Endodermal cell (in vitro differentiated cells): ENCODE results near the gene MLXIP. TPM values are rescaled to one million over a fixed set of nuclear protein-coding genes. Genes with fewer than 3 reads are reported as not detected.

Experiments
- DNase-seq: peaks from one replicate; pipeline ENCODE4 v3.0.0-alpha.2; 2017
- H3K27ac ChIP-seq: 2 replicates; pipeline ENCODE4 v1.5.1; 2013; ENCODE audit warnings: mild to moderate bottlenecking, low read depth, low read length, moderate library complexity
- H3K27me3 ChIP-seq: 2 replicates; pipeline ENCODE4 v1.6.1; 2013; ENCODE audit warnings: mild to moderate bottlenecking, low read length, moderate library complexity; ENCODE audit not compliant: insufficient read depth, control insufficient read depth, poor library complexity, severe bottlenecking
- H3K36me3 ChIP-seq: 2 replicates; pipeline ENCODE4 v1.7.0; 2013; ENCODE audit warnings: mild to moderate bottlenecking, low read length, moderate library complexity; ENCODE audit not compliant: control insufficient read depth, insufficient read depth
- H3K4me1 ChIP-seq: one replicate; pipeline ENCODE4 v1.7.0; 2013; ENCODE audit warnings: low read length; ENCODE audit not compliant: control insufficient read depth, insufficient read depth
- H3K4me3 ChIP-seq: 2 replicates; pipeline ENCODE4 v1.5.1; 2013; ENCODE audit warnings: mild to moderate bottlenecking, low read length, moderate library complexity
- H3K9ac ChIP-seq: 2 replicates; pipeline ENCODE4 v1.6.1; 2013; ENCODE audit warnings: mild to moderate bottlenecking, low read length, moderate library complexity; ENCODE audit not compliant: poor library complexity, severe bottlenecking; ENCODE audit errors: extremely low read depth
- H3K9me3 ChIP-seq: 2 replicates; pipeline ENCODE4 v1.6.1; 2013; ENCODE audit warnings: mild to moderate bottlenecking, low read length, moderate library complexity; ENCODE audit not compliant: control insufficient read depth
- H3K27ac Mint-ChIP-seq: 2 replicates; pipeline ENCODE4 v1.8.0; 2020; ENCODE audit warnings: mixed read lengths
- H3K27me3 Mint-ChIP-seq: 2 replicates; pipeline ENCODE4 v1.8.0; 2021; ENCODE audit warnings: mild to moderate bottlenecking, mixed read lengths; ENCODE audit not compliant: insufficient read depth
- H3K36me3 Mint-ChIP-seq: 2 replicates; pipeline ENCODE4 v1.8.0; 2020; ENCODE audit warnings: low read depth, mixed read lengths
- H3K4me1 Mint-ChIP-seq: 2 replicates; pipeline ENCODE4 v1.8.0; 2020; ENCODE audit warnings: mixed read lengths
- H3K4me3 Mint-ChIP-seq: 2 replicates; pipeline ENCODE4 v1.8.0; 2020; ENCODE audit warnings: mild to moderate bottlenecking, moderate library complexity, mixed read lengths
- H3K9me3 Mint-ChIP-seq: 2 replicates; pipeline ENCODE4 v1.8.0; 2020; ENCODE audit warnings: mild to moderate bottlenecking, mixed read lengths
- WGBS, 2 experiments: methylation state at CpG; one replicate each; pipeline versions ENCODE4 v1.1.5 to v1.1.7; 2013; ENCODE audit warnings: missing lambda C conversion rate in 2 of 2, mixed read lengths in 1 of 2; ENCODE audit not compliant: insufficient coverage in 1 of 2, insufficient read length in 1 of 2; 5-methylcytosine and 5-hydroxymethylcytosine counted together
- total RNA-seq, 2 donors: library from RNA; stranded (reverse); fragmentation: NEBNext Ultra II Directional in 1 of 2; extraction: Animal tissue kit (Norgen Biotek cat#: 25700) in 1 of 2; gene quantifications; 2 replicates in 1 of 2; 3 replicates in 1 of 2; pipeline ENCODE4 v1.2.1, GENCODE V29; 2021
- TF ChIP-seq, protein P1 (sequence below): fragments of 200-600 bp; sonication (generic); conservative IDR thresholded peaks from 2 replicates; pipeline ENCODE4 v1.5.0; 2021; ENCODE audit warnings: antibody characterized with exemption, mild to moderate bottlenecking

The MLXIP gene
- total RNA-seq, 2 donors from 2014 or later = 27.4 to 32.2 TPM

DNA sequence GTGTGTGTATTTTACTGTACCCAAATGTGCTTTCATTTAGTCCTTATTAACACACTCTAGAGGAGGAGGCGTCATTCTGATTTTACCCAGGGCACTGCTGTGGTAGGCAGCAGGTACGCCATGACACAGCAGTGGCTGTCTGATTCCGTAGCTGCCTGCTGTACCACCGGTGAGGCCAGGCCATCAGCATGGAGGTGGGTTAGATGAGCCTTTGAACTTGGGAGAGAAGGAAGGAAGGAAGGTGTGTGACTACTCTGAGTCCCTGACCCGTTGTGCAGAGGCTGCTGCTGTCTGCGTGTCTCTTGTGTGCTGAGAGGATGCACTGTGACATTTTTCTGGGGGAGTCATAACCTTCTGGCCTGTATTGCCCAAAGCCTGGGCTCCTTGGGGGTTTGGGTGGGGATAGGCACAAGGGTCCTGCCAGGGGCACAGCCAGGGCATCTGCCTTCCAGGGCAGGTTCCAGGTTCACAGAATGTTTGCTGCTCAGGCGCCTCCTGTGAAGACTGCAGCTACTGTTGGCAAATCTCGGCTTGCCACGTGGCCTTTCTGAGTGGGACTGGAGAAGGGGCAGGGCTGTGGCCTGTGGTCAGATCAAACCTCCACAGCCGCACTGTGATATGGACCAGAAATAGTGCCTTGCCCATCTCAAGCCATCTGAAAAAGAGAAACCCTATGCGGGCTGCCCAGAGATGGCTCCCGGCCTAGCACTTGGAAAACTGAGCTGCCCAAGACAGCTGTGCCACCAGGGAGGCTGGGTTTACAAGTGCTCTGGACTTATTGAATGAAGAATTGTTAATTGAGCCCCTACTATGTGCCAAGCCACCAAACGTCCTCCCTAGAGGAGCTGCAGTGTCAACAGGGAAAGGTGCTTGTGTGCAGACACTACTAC is 47.1 kb downstream of the MLXIP start:
- Mint-ChIP-seq H3K27me3 (no peaks in the 10 kb centered on the region), H3K4me3 (no peak overlapping the region), H3K9me3 (no peaks in the 10 kb centered on the region), H3K36me3 (peaks cover 12% of the 10 kb centered on the region), H3K4me1 (peaks cover 6% of the 10 kb centered on the region), H3K27ac (peak overlapping the region; percentile 63)
- Histone ChIP-seq H3K4me1 (no peaks in the 10 kb centered on the region), H3K36me3 (peaks cover 5% of the 10 kb centered on the region), H3K27ac (no peak overlapping the region), H3K9me3 (no peaks in the 10 kb centered on the region), H3K4me3 (no peak overlapping the region), H3K27me3 (no peaks in the 10 kb centered on the region), H3K9ac (no peak overlapping the region)
- 93 to 94% methylated on average over 11 to 13 of the region's 13 CpGs for WGBS, 2 experiments
- TF ChIP-seq, protein P1, sequence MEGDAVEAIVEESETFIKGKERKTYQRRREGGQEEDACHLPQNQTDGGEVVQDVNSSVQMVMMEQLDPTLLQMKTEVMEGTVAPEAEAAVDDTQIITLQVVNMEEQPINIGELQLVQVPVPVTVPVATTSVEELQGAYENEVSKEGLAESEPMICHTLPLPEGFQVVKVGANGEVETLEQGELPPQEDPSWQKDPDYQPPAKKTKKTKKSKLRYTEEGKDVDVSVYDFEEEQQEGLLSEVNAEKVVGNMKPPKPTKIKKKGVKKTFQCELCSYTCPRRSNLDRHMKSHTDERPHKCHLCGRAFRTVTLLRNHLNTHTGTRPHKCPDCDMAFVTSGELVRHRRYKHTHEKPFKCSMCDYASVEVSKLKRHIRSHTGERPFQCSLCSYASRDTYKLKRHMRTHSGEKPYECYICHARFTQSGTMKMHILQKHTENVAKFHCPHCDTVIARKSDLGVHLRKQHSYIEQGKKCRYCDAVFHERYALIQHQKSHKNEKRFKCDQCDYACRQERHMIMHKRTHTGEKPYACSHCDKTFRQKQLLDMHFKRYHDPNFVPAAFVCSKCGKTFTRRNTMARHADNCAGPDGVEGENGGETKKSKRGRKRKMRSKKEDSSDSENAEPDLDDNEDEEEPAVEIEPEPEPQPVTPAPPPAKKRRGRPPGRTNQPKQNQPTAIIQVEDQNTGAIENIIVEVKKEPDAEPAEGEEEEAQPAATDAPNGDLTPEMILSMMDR = no peak
- peak; percentile 43 for DNase-seq

DNA sequence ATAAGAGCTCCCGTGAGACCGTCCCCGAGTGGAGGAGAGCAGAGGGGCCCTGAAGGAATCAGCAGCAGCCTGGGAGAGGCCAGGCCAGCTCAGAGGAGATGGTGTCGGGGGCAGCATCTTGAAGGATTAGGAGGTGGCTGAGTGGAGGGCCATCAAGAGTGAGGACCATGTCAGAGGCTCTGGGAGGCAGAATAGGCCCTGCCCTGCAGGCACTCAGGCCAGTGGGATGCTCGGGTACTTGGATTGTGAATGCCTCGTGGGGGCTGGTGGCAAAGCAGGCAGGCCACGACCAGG is 47.7 kb downstream of the MLXIP start:
- H3K27ac Mint-ChIP-seq = peak overlapping the region; percentile 63
- TF ChIP-seq, protein P1 = no peak
- no peak overlapping the region for H3K9ac ChIP-seq
- peaks cover 5% of the 10 kb centered on the region for H3K36me3 ChIP-seq
- H3K9me3 Mint-ChIP-seq = no peaks in the 10 kb centered on the region
- H3K36me3 Mint-ChIP-seq = peaks cover 12% of the 10 kb centered on the region
- no peak overlapping the region for H3K4me3 ChIP-seq
- no peaks in the 10 kb centered on the region for H3K4me1 ChIP-seq
- H3K27me3 Mint-ChIP-seq = no peaks in the 10 kb centered on the region
- H3K9me3 ChIP-seq = no peaks in the 10 kb centered on the region
- DNase-seq = no peak
- H3K27ac ChIP-seq = no peak overlapping the region
- WGBS, 2 experiments = 91 to 92% methylated on average over 7 of the region's 7 CpGs
- H3K4me3 Mint-ChIP-seq = no peak overlapping the region
- peaks cover 6% of the 10 kb centered on the region for H3K4me1 Mint-ChIP-seq
- no peaks in the 10 kb centered on the region for H3K27me3 ChIP-seq

DNA sequence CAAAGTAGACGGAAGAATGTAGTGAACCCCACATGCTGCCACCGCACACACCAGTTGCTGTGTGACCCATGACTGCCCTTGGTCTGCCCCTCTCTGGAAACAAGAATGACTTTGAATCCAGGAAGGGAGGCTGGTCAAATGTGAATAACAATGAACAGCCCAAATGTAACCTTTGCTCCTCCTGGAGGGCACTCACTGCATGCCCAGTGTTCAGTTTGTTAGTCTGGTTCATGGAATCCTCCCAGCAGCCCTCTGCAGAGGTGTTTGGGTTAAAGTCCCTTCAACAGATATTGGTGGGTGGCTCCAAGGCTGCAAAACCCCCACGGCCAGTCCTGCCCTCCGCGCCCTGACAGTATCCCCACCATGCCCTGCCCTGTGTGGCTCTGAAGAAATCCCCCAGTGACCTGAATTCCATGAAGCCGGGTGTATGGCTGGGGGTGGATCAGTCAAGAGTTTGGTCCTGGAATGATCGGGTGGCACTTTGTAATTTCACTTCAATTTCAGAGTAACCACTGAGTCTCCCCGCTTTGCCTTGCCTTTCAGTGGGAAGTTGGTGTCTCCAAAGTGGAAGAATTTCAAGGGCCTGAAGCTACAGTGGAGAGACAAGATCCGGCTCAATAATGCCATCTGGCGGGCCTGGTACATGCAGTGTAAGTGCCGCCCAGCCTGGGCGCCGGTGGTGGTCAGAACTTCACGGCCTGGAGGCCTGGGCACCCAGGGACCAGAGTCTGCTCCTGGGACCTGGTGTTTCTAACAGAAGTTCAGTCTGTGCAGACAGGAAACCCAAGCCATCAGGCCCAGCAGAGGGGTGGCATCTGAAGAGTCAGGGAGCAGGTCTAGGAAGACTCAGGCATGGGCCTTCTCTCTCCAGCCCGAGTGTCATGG is 48.4 kb downstream of the MLXIP start:
- peaks cover 12% of the 10 kb centered on the region for H3K36me3 Mint-ChIP-seq
- no peak overlapping the region for H3K27ac ChIP-seq
- H3K9me3 ChIP-seq = no peaks in the 10 kb centered on the region
- H3K27me3 Mint-ChIP-seq = no peaks in the 10 kb centered on the region
- DNase-seq = peak; percentile 73
- peak overlapping the region; percentile 63 for H3K27ac Mint-ChIP-seq
- WGBS, 2 experiments = 94 to 95% methylated on average over 12 to 15 of the region's 15 CpGs
- no peak overlapping the region for H3K4me3 Mint-ChIP-seq
- H3K4me3 ChIP-seq = no peak overlapping the region
- no peak overlapping the region for H3K9ac ChIP-seq
- TF ChIP-seq, protein P1 = peak; percentile 46
- peaks cover 8% of the 10 kb centered on the region for H3K36me3 ChIP-seq
- H3K4me1 ChIP-seq = no peaks in the 10 kb centered on the region
- no peaks in the 10 kb centered on the region for H3K27me3 ChIP-seq
- peaks cover 6% of the 10 kb centered on the region for H3K4me1 Mint-ChIP-seq
- H3K9me3 Mint-ChIP-seq = no peaks in the 10 kb centered on the region
